Ishikawa (cell line): ENCODE measurements around the gene RELL1.

Experiments
- CEBPB ChIP-seq: IDR thresholded peaks from 2 replicates; pipeline ENCODE4 v1.6.1; 2012
- CREB1 ChIP-seq: IDR thresholded peaks from 2 replicates; pipeline ENCODE4 v1.6.1; 2012; ENCODE audit warnings: low read depth
- EGR1 ChIP-seq: IDR thresholded peaks from 2 replicates; pipeline ENCODE4 v1.6.1; 2012
- EP300 ChIP-seq: IDR thresholded peaks from 2 replicates; pipeline ENCODE4 v1.6.1; 2012; ENCODE audit warnings: borderline replicate concordance
- FOXM1 ChIP-seq: IDR thresholded peaks from 2 replicates; pipeline ENCODE4 v1.6.1; 2012; ENCODE audit warnings: low read depth, borderline replicate concordance
- NFIC ChIP-seq: IDR thresholded peaks from 2 replicates; pipeline ENCODE4 v1.6.1; 2012
- RAD21 ChIP-seq: IDR thresholded peaks from 2 replicates; pipeline ENCODE4 v1.6.1; 2012; ENCODE audit warnings: low read depth
- TAF1 ChIP-seq: IDR thresholded peaks from 2 replicates; pipeline ENCODE4 v1.6.1; 2012; ENCODE audit warnings: low read depth, mild to moderate bottlenecking
- TCF12 ChIP-seq: IDR thresholded peaks from 2 replicates; pipeline ENCODE4 v1.6.1; 2012; ENCODE audit warnings: low read depth
- TEAD4 ChIP-seq: IDR thresholded peaks from 2 replicates; pipeline ENCODE4 v1.6.1; 2012
- USF1 ChIP-seq: IDR thresholded peaks from 2 replicates; pipeline ENCODE4 v1.6.1; 2012
- YY1 ChIP-seq: IDR thresholded peaks from 2 replicates; pipeline ENCODE4 v1.6.1; 2012; ENCODE audit warnings: low read depth
- ZBTB7A ChIP-seq: IDR thresholded peaks from 2 replicates; pipeline ENCODE4 v1.6.1; 2012; ENCODE audit warnings: low read depth
- TF ChIP-seq, protein P1 (sequence below): IDR thresholded peaks from 2 replicates; pipeline ENCODE4 v1.6.1; 2012; ENCODE audit warnings: low read depth, mild to moderate bottlenecking
- TF ChIP-seq, protein P2 (sequence below): IDR thresholded peaks from 2 replicates; pipeline ENCODE4 v1.6.1; 2012

RELL1 gene

DNA sequence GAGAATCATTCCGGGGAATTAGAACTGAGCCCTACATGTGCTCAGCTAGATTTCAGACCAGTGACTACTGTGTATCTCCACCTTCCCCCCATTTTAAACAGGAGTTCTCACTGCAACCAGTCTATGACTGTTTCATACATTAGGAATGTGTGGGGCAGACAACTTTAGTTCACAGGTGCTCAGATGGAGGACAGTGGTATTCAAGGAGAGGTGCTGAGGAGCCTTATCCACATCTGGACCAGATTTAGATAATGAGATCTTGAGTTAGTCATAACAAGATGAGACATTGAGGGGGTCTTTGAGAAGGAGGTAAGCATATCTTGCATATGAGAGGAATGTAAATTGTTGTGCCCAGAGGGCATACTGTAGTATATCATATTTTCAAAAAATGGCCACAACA lies 32.8 kb upstream of the RELL1 start:
- no peak for TF ChIP-seq TEAD4
- TF ChIP-seq YY1: no peak
- TF ChIP-seq TAF1: no peak
- TF ChIP-seq USF1: no peak
- no peak for TF ChIP-seq EGR1
- TF ChIP-seq, protein P1, sequence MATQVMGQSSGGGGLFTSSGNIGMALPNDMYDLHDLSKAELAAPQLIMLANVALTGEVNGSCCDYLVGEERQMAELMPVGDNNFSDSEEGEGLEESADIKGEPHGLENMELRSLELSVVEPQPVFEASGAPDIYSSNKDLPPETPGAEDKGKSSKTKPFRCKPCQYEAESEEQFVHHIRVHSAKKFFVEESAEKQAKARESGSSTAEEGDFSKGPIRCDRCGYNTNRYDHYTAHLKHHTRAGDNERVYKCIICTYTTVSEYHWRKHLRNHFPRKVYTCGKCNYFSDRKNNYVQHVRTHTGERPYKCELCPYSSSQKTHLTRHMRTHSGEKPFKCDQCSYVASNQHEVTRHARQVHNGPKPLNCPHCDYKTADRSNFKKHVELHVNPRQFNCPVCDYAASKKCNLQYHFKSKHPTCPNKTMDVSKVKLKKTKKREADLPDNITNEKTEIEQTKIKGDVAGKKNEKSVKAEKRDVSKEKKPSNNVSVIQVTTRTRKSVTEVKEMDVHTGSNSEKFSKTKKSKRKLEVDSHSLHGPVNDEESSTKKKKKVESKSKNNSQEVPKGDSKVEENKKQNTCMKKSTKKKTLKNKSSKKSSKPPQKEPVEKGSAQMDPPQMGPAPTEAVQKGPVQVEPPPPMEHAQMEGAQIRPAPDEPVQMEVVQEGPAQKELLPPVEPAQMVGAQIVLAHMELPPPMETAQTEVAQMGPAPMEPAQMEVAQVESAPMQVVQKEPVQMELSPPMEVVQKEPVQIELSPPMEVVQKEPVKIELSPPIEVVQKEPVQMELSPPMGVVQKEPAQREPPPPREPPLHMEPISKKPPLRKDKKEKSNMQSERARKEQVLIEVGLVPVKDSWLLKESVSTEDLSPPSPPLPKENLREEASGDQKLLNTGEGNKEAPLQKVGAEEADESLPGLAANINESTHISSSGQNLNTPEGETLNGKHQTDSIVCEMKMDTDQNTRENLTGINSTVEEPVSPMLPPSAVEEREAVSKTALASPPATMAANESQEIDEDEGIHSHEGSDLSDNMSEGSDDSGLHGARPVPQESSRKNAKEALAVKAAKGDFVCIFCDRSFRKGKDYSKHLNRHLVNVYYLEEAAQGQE: no peak
- TF ChIP-seq, protein P2, sequence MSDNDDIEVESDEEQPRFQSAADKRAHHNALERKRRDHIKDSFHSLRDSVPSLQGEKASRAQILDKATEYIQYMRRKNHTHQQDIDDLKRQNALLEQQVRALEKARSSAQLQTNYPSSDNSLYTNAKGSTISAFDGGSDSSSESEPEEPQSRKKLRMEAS: no peak
- no peak for TF ChIP-seq EP300
- no peak for TF ChIP-seq CEBPB
- TF ChIP-seq FOXM1: no peak
- TF ChIP-seq RAD21: no peak
- no peak for TF ChIP-seq TCF12
- no peak for TF ChIP-seq CREB1
- no peak for TF ChIP-seq NFIC

DNA sequence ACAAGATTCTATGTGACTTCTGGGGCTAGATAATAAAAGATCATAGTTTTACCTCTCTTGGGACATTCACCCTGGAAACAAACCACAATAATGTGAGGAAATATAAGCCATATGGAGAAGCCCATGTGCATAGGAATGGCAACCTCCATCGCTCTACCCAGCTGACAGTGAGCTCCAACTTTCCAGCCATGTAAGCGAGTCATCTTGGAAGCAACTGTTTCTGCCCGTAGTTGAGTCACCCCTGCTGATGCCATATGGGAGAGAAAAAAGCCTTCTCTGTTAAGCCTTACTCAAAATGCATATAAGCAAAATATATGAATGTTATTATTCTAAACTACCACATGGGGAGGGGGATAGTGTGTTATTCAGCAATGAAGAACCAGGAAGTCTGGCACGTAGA lies 31.4 kb upstream of the RELL1 start:
- TF ChIP-seq USF1: no peak
- TF ChIP-seq YY1: no peak
- no peak for TF ChIP-seq RAD21

DNA sequence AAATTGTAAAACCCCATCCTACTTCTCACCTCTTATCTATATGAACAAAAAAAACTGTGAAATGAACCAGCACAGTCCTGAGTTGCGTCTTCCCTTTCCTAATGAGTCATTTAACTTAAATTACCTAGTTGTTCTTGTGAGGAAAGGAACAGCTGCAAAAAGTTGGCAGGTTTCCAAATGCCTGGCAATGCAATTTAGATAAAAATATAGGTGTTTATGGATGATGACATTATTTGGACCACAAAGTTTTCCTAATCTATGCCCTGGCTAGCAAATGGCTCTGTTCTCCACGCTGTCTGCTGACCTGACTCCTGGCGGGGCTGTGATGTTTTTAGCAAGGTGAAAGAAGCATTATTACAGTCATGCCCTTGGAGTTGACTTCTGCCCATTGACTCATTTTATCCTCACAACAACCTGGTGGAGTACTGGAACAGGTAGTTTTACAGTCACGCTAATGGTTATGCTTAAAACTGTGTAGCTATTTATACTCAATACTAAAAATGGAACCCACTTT lies 29.8 kb upstream of the RELL1 start:
- TF ChIP-seq ZBTB7A: no peak
- TF ChIP-seq NFIC: peak; percentile 61
- TF ChIP-seq EP300: no peak

DNA sequence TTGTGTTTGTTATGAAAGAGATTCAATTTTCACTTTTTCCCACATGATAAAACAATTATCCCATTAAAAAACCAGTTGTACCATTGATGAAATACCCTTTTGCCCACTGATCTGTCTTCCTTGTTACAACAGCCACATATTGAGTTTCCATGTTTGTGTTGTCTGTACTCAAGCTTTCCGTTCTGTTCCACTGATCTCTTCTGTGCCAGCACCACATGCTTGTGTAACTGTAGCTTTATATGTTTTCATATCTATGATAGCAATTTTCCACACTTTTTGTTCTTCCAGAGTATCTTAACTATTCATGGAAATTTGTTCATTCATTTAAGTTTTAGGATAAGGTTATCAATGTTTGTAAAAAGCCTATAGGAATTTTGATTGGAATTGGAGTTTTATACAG lies 24.3 kb upstream of the RELL1 start:
- TF ChIP-seq CEBPB: no peak
- TF ChIP-seq, protein P2: no peak
- TF ChIP-seq CREB1: no peak
- no peak for TF ChIP-seq ZBTB7A
- no peak for TF ChIP-seq FOXM1
- no peak for TF ChIP-seq YY1
- TF ChIP-seq, protein P1: no peak
- TF ChIP-seq EGR1: no peak
- TF ChIP-seq EP300: no peak
- TF ChIP-seq USF1: no peak
- TF ChIP-seq TEAD4: no peak
- TF ChIP-seq TCF12: no peak
- no peak for TF ChIP-seq RAD21
- no peak for TF ChIP-seq TAF1
- no peak for TF ChIP-seq NFIC

DNA sequence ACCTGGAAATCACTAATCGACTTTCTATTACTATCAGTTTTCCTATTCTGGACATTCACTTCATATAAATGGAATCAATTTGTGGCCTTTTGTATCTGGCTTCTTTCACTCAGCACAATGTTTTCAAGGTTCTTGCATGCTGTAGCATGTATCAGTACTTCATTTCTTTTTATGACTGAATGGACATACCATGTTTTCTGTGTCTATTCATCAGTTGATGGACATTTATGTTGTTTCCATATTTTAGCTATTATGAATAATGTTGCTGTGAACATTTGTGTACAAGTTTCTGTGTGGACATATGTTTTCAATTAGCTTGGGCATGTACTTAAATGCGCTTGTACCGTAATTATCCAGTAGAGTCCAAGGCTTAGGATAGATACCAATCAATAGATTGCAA lies 19.9 kb upstream of the RELL1 start:
- no peak for TF ChIP-seq RAD21
- TF ChIP-seq EP300: no peak
- TF ChIP-seq YY1: no peak
- no peak for TF ChIP-seq USF1
- TF ChIP-seq CREB1: no peak
- no peak for TF ChIP-seq EGR1

DNA sequence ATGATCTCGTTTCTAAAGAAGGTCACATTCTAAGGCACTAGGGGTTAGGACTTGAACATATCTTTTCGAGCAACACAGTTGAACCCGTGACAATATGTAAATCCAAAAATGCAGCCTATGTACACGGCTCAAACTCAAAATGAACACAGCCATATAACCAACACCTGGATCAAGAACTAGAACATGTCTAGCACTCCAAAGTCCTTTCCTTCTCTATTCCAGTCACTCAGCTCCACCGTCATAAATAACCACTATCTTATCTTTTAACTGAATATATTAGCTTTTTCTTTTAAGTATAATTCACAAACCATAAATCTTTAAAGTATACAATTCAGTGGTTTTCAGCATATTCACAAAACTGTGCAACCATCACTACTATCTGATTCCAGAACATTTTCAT lies 19.4 kb upstream of the RELL1 start:
- TF ChIP-seq CEBPB: no peak
- TF ChIP-seq USF1: no peak
- TF ChIP-seq NFIC: no peak
- TF ChIP-seq, protein P2: no peak
- no peak for TF ChIP-seq CREB1
- no peak for TF ChIP-seq EP300
- TF ChIP-seq EGR1: no peak
- TF ChIP-seq RAD21: no peak
- TF ChIP-seq TCF12: no peak
- TF ChIP-seq TEAD4: no peak
- TF ChIP-seq TAF1: no peak
